H1 (cell line): ENCODE measurements around the gene EGFR. TPM values are rescaled to one million over a fixed set of nuclear protein-coding genes. Genes with fewer than 3 reads are reported as not detected.

ENCODE experiments used
- CTCF ChIA-PET: fragments of 300-600 bp; sonication (Branson Sonifier 250); formaldehyde crosslinking; loops from one replicate; lab custom pipeline; 2021; ENCODE audit not compliant: partially characterized antibody; lab: Charles Lee
- POLR2A ChIA-PET: fragments of 300-600 bp; sonication (Branson Sonifier 250); formaldehyde crosslinking; loops from one replicate; lab custom pipeline; 2021; ENCODE audit warnings: inconsistent platforms; ENCODE audit not compliant: partially characterized antibody; lab: Charles Lee
- DNase-seq, 2 experiments: peaks; one replicate each; pipeline versions ENCODE4 v3.0.0 to v3.0.0-alpha.2; 2010 to 2022; ENCODE audit warnings: low spot score in 2 of 2, low read depth in 1 of 2, mixed read lengths in 1 of 2
- FAIRE-seq: peaks from 2 replicates; lab custom pipeline; 2011; peaks lifted over from hg19 to GRCh38; lab: Jason Lieb, UNC
- H2AFZ ChIP-seq: 2 replicates; pipeline ENCODE4 v1.8.1; 2012; ENCODE audit warnings: low read length, inconsistent platforms
- H2AK5ac ChIP-seq: 2 replicates; pipeline ENCODE4 v1.6.1; 2013; ENCODE audit warnings: low read depth, low read length
- H2BK120ac ChIP-seq: replicated peaks from 2 replicates; pipeline ENCODE3; 2013; ENCODE audit warnings: low read depth, low read length, inconsistent platforms
- H2BK12ac ChIP-seq: 2 replicates; pipeline ENCODE4 v1.6.1; 2013; ENCODE audit warnings: low read depth, low read length
- H2BK15ac ChIP-seq: 2 replicates; pipeline ENCODE4 v1.6.1; 2013; ENCODE audit warnings: low read length
- H2BK20ac ChIP-seq: 2 replicates; pipeline ENCODE4 v1.6.1; 2013; ENCODE audit warnings: low read length
- H2BK5ac ChIP-seq: 2 replicates; pipeline ENCODE4 v1.6.1; 2013; ENCODE audit warnings: low read depth, low read length
- H3K14ac ChIP-seq: 2 replicates; pipeline ENCODE4 v1.6.1; 2013; ENCODE audit warnings: inconsistent platforms; ENCODE audit not compliant: insufficient read length
- H3K18ac ChIP-seq: 2 replicates; pipeline ENCODE4 v1.6.1; 2013; ENCODE audit warnings: low read length; ENCODE audit errors: extremely low read depth
- H3K23ac ChIP-seq: 2 replicates; pipeline ENCODE4 v1.6.1; 2013; ENCODE audit warnings: inconsistent platforms; ENCODE audit not compliant: insufficient read length
- H3K23me2 ChIP-seq: 2 replicates; pipeline ENCODE4 v1.6.1; 2013; ENCODE audit warnings: low read depth, low read length
- H3K27ac ChIP-seq: 2 replicates; pipeline ENCODE4 v1.6.1; 2011; ENCODE audit warnings: low read depth, low read length, inconsistent platforms
- H3K27me3 ChIP-seq, 4 experiments: replicated peaks in 1 of 4; 1 replicate in 1 of 4; 2 replicates in 3 of 4; pipeline versions ENCODE4 v1.6.1 to v1.8.1; 2011 to 2013; ENCODE audit warnings: low read length in 3 of 4, mild to moderate bottlenecking in 3 of 4, inconsistent platforms in 2 of 4, mixed read lengths in 2 of 4, moderate library complexity in 1 of 4; ENCODE audit not compliant: control insufficient read depth in 3 of 4, insufficient read depth in 3 of 4; ENCODE audit errors: extremely low read depth in 1 of 4
- H3K36me3 ChIP-seq, 4 experiments: 2 replicates each; pipeline versions ENCODE4 v1.6.1 to v1.8.1; 2011 to 2013; ENCODE audit warnings: mild to moderate bottlenecking in 4 of 4, low read length in 3 of 4, moderate library complexity in 2 of 4, control low read depth in 1 of 4, inconsistent platforms in 1 of 4; ENCODE audit not compliant: insufficient read depth in 4 of 4, control insufficient read depth in 2 of 4
- H3K4ac ChIP-seq: replicated peaks from 2 replicates; pipeline ENCODE3; 2013; ENCODE audit warnings: low read length, low read depth, mixed read lengths, inconsistent platforms; ENCODE audit not compliant: insufficient read length
- H3K4me1 ChIP-seq, 4 experiments: replicated peaks in 1 of 4; 1 replicate in 1 of 4; 2 replicates in 3 of 4; pipeline versions ENCODE4 v1.6.1 to v1.8.1; 2011 to 2013; ENCODE audit warnings: low read length in 3 of 4, inconsistent platforms in 2 of 4, mixed read lengths in 1 of 4; ENCODE audit not compliant: insufficient read depth in 4 of 4, control insufficient read depth in 3 of 4
- H3K4me2 ChIP-seq, 2 experiments: 2 replicates each; pipeline versions ENCODE4 v1.6.1 to v1.8.1; 2011 to 2013; ENCODE audit warnings: low read depth in 2 of 2, low read length in 2 of 2, control low read depth in 1 of 2, inconsistent platforms in 1 of 2, mild to moderate bottlenecking in 1 of 2; ENCODE audit not compliant: insufficient read depth in 1 of 2
- H3K4me3 ChIP-seq, 4 experiments: fragments of 200-600, 300-600 bp in 1 of 4; sonication (generic), shearing (Covaris generic), sonication (Bioruptor Twin) in 1 of 4; 2 replicates each; pipeline versions ENCODE4 v1.5.1 to v1.8.1; 2011 to 2016; ENCODE audit warnings: low read length in 4 of 4, low read depth in 3 of 4, control low read depth in 2 of 4, inconsistent platforms in 2 of 4, mild to moderate bottlenecking in 2 of 4, mixed read lengths in 1 of 4, moderate library complexity in 1 of 4; ENCODE audit not compliant: insufficient read depth in 2 of 4; ENCODE audit errors: extremely low read depth in 1 of 4
- H3K56ac ChIP-seq: replicated peaks from 2 replicates; pipeline ENCODE3; 2013; ENCODE audit warnings: low read depth, mild to moderate bottlenecking, mixed read lengths, low read length, inconsistent platforms; ENCODE audit not compliant: insufficient read length
- H3K79me1 ChIP-seq: 2 replicates; pipeline ENCODE4 v1.6.1; 2013; ENCODE audit warnings: low read depth, low read length, control low read depth
- H3K79me2 ChIP-seq, 2 experiments: 2 replicates each; pipeline versions ENCODE4 v1.6.1 to v1.8.1; 2012 to 2013; ENCODE audit warnings: low read length in 2 of 2, mild to moderate bottlenecking in 2 of 2, inconsistent platforms in 1 of 2; ENCODE audit not compliant: insufficient read depth in 2 of 2, control insufficient read depth in 1 of 2
- H3K9ac ChIP-seq, 4 experiments: replicated peaks in 1 of 4; 1 replicate in 1 of 4; 2 replicates in 3 of 4; pipeline versions ENCODE4 v1.6.1 to v1.8.1; 2011 to 2013; ENCODE audit warnings: low read depth in 3 of 4, low read length in 3 of 4, control low read depth in 2 of 4, mild to moderate bottlenecking in 2 of 4, moderate library complexity in 2 of 4, inconsistent platforms in 1 of 4; ENCODE audit errors: extremely low read depth in 1 of 4
- H3K9me3 ChIP-seq, 2 experiments: 2 replicates each; pipeline versions ENCODE4 v1.6.1 to v1.8.1; 2012 to 2013; ENCODE audit warnings: mild to moderate bottlenecking in 2 of 2, moderate library complexity in 2 of 2, control low read depth in 1 of 2, inconsistent platforms in 1 of 2, low read depth in 1 of 2, low read length in 1 of 2, mixed read lengths in 1 of 2; ENCODE audit not compliant: insufficient read depth in 2 of 2
- H4K20me1 ChIP-seq, 2 experiments: replicated peaks in 1 of 2; 2 replicates each; pipeline versions ENCODE3 to v1.8.1; 2011 to 2013; ENCODE audit warnings: inconsistent platforms in 2 of 2, low read length in 2 of 2, mild to moderate bottlenecking in 1 of 2; ENCODE audit not compliant: insufficient read depth in 2 of 2, control insufficient read depth in 1 of 2
- H4K5ac ChIP-seq: 2 replicates; pipeline ENCODE4 v1.6.1; 2013; ENCODE audit warnings: low read length, low read depth, mixed read lengths, inconsistent platforms; ENCODE audit not compliant: insufficient read length
- H4K8ac ChIP-seq: 2 replicates; pipeline ENCODE4 v1.8.0; 2013; ENCODE audit warnings: mild to moderate bottlenecking, moderate library complexity, low read length, inconsistent platforms; ENCODE audit not compliant: insufficient read depth; ENCODE audit errors: extremely low read depth
- H4K91ac ChIP-seq: replicated peaks from 2 replicates; pipeline ENCODE3; 2013; ENCODE audit warnings: low read length, mixed read lengths, inconsistent platforms; ENCODE audit not compliant: insufficient read length
- JUND ChIP-seq: IDR thresholded peaks from 2 replicates; pipeline ENCODE4 v1.6.1; 2011; ENCODE audit warnings: mild to moderate bottlenecking, improper control_type of control experiment, low read length
- KDM4A ChIP-seq: IDR thresholded peaks from one replicate; pipeline ENCODE4 v1.7.1; 2012; ENCODE audit warnings: low read depth, mild to moderate bottlenecking, moderate library complexity, low read length, inconsistent platforms; ENCODE audit not compliant: severe bottlenecking
- RNF2 ChIP-seq: fragments of 200-900, 300-1000 bp; sonication (generic); IDR thresholded peaks from 2 replicates; pipeline ENCODE4 v1.7.1; 2016; ENCODE audit warnings: borderline replicate concordance, low read depth, mild to moderate bottlenecking, antibody characterized with exemption, low read length; ENCODE audit not compliant: poor library complexity, severe bottlenecking; ENCODE audit errors: missing control alignments
- SP1 ChIP-seq: IDR thresholded peaks from 2 replicates; pipeline ENCODE4 v1.6.1; 2011; ENCODE audit warnings: low read depth, low read length
- SP4 ChIP-seq: IDR thresholded peaks from 2 replicates; pipeline ENCODE4 v1.6.1; 2012; ENCODE audit warnings: low read length, inconsistent platforms
- WGBS, 2 experiments: shearing (Covaris generic) in 1 of 2; methylation state at CpG; one replicate each; pipeline versions ENCODE4 v1.1.6 to v1.1.7; 2013 to 2015; ENCODE audit warnings: low lambda C conversion rate in 2 of 2, mixed read lengths in 2 of 2, inconsistent platforms in 1 of 2, low coverage in 1 of 2, missing lambda C conversion rate in 1 of 2; ENCODE audit not compliant: insufficient replicate concordance in 2 of 2, insufficient coverage in 1 of 2, insufficient read length in 1 of 2; ENCODE audit errors: extremely low coverage in 1 of 2, missing lambda C conversion rate in 1 of 2; 5-methylcytosine and 5-hydroxymethylcytosine counted together
- polyA plus RNA-seq, 7 experiments: library from polyadenylated mRNA; depleted of rRNA in 3 of 7; stranded (reverse) in 5 of 7; unstranded in 2 of 7; fragments of >200 nt in 5 of 7; fragments of 200-250 nt in 2 of 7; gene quantifications; 1 replicate in 5 of 7; 2 replicates in 1 of 7; 4 replicates in 1 of 7; pipeline versions ENCODE4 v1.2.1 to v1.2.3, GENCODE V29; 2011 to 2013; ENCODE audit warnings: missing spikeins in 2 of 7, mixed read lengths in 2 of 7
- total RNA-seq: library from RNA; stranded (reverse); fragmentation: NEBNext Ultra II Directional; extraction: Animal tissue kit (Norgen Biotek cat#: 25700); gene quantifications from 2 replicates; pipeline ENCODE4 v1.2.1, GENCODE V29; 2021
- TF ChIP-seq, protein P1 (sequence below), 3 experiments: IDR thresholded peaks; 1 replicate in 2 of 3; 2 replicates in 1 of 3; pipeline versions ENCODE4 v1.5.1 to v1.6.1; 2011; ENCODE audit warnings: low read length in 3 of 3, mild to moderate bottlenecking in 3 of 3, inconsistent platforms in 2 of 3, low read depth in 1 of 3, moderate library complexity in 1 of 3; ENCODE audit not compliant: insufficient read depth in 1 of 3; ENCODE audit errors: control extremely low read depth in 1 of 3
- TF ChIP-seq, protein P2 (sequence below): IDR thresholded peaks from 2 replicates; pipeline ENCODE4 v1.6.1; 2011; ENCODE audit warnings: low read length, improper control_type of control experiment

Gene EGFR
- total and polyA plus RNA-seq, 2 of the 8 experiments (the other 6 are each of a cell fraction or from before 2014, with no cell fraction given) = 1.9 to 5.8 TPM

DNA sequence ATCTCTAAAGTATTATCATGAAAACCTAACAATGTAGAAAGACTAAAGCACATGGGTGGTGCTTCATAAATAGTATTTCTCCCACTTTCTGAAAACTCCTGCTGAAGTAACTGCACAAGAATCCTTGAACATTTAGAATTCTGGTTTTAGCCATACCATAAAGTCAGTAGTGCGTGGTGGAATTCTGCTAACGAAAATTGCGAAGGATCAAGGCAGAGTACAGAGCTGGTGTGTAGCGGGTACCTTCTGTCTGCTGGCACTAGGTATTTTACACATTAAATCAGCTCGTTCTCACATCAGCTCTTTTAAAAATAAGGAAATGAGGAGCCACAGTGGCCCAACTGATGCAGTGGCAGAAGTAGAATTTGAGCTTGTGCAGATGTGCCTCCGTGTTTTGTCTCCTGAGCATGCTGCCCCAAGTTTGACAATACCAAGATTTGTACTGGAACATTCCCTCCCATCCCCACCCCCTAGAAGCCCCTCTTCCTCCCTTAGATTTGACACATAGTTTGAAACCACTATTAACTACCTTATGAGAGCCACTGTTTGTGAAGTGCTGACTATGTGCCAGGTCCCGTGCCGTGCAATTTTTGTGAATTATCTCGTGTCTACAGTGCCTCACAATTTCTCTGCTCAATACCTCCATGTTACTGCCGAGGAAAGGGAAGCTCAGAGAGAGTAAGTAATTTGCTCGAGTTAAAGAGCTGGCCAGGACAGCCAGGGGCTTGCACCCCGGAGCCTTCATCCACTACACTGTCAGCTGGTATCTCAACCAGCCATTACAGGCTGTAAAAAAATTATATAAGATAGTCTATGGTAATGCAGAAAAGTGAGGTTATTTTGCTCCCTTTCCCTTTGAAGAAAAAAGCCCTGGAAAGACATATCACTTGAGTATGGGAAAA lies 66.9 kb downstream of the EGFR start:
- H4K20me1 ChIP-seq = no peaks in the 10 kb centered on the region
- no peak overlapping the region for H4K5ac ChIP-seq
- 90% methylated on average over 12 of the region's 12 CpGs; no CpG with 5 or more reads in 1 of the 2 experiments for WGBS, 2 experiments
- peaks cover 0 to 3% (median 1%) of the 10 kb centered on the region in 4 experiments; a peak in 3 of 7 replicates for H3K4me1 ChIP-seq
- no peaks in the 10 kb centered on the region for H3K79me2 ChIP-seq
- no peak overlapping the region for H3K4ac ChIP-seq
- no peak overlapping the region for H2BK15ac ChIP-seq
- H3K4me3 ChIP-seq = no peak overlapping the region
- no peak overlapping the region for H2AK5ac ChIP-seq
- H4K8ac ChIP-seq = no peak overlapping the region
- H3K4me2 ChIP-seq = no peak overlapping the region
- H3K18ac ChIP-seq = no peak overlapping the region
- no peak overlapping the region for H3K56ac ChIP-seq
- POLR2A ChIA-PET = no interaction called here
- no peaks in the 10 kb centered on the region for H3K36me3 ChIP-seq
- H2AFZ ChIP-seq = no peak overlapping the region
- FAIRE-seq = no peak
- no peak overlapping the region for H2BK20ac ChIP-seq
- no peak overlapping the region for H3K23ac ChIP-seq
- H3K14ac ChIP-seq = no peak overlapping the region
- H2BK5ac ChIP-seq = no peak overlapping the region
- no peak overlapping the region for H2BK120ac ChIP-seq
- CTCF ChIA-PET = interaction anchor here (0.9 to 1.2 kb wide), 2 partner anchors 10 to 24 kb away, joined by 3 to 4 read pairs; no protein-coding TSS in a partner anchor
- H3K9me3 ChIP-seq = no peaks in the 10 kb centered on the region
- H4K91ac ChIP-seq = no peak overlapping the region
- H3K9ac ChIP-seq = no peak overlapping the region
- H3K79me1 ChIP-seq = no peaks in the 10 kb centered on the region
- no peaks in the 10 kb centered on the region; the same call in 1 of the 2 replicates for H3K23me2 ChIP-seq
- DNase-seq = no peak
- no peak overlapping the region for H3K27ac ChIP-seq
- H2BK12ac ChIP-seq = no peak overlapping the region
- H3K27me3 ChIP-seq = no peaks in the 10 kb centered on the region
- TF ChIP-seq KDM4A = no peak
- no peak for TF ChIP-seq SP4
- TF ChIP-seq, protein P1, sequence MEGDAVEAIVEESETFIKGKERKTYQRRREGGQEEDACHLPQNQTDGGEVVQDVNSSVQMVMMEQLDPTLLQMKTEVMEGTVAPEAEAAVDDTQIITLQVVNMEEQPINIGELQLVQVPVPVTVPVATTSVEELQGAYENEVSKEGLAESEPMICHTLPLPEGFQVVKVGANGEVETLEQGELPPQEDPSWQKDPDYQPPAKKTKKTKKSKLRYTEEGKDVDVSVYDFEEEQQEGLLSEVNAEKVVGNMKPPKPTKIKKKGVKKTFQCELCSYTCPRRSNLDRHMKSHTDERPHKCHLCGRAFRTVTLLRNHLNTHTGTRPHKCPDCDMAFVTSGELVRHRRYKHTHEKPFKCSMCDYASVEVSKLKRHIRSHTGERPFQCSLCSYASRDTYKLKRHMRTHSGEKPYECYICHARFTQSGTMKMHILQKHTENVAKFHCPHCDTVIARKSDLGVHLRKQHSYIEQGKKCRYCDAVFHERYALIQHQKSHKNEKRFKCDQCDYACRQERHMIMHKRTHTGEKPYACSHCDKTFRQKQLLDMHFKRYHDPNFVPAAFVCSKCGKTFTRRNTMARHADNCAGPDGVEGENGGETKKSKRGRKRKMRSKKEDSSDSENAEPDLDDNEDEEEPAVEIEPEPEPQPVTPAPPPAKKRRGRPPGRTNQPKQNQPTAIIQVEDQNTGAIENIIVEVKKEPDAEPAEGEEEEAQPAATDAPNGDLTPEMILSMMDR (IDR thresholded peaks at IDR 0.05; ENCODE audit: control extremely low read depth in 1 of 3, insufficient read depth in 1 of 3, low read depth in 1 of 3, low read length in 3 of 3) = no peak
- TF ChIP-seq, protein P2, sequence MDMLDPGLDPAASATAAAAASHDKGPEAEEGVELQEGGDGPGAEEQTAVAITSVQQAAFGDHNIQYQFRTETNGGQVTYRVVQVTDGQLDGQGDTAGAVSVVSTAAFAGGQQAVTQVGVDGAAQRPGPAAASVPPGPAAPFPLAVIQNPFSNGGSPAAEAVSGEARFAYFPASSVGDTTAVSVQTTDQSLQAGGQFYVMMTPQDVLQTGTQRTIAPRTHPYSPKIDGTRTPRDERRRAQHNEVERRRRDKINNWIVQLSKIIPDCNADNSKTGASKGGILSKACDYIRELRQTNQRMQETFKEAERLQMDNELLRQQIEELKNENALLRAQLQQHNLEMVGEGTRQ = no peak
- no peak for TF ChIP-seq RNF2
- no peak for TF ChIP-seq JUND
- TF ChIP-seq SP1 = no peak
